Parathyroid adenoma (tissue), 2 donors: ENCODE results near the gene BDKRB1.

Source experiments
- H2AFZ ChIP-seq: fragments of 300-600 bp; sonication (generic); one replicate; pipeline ENCODE4 v1.7.0; 2017; ENCODE audit warnings: antibody characterized with exemption, mild to moderate bottlenecking
- H3K27ac ChIP-seq: fragments of 300-600 bp; sonication (generic); one replicate; pipeline ENCODE4 v1.7.0; 2017
- H3K27me3 ChIP-seq: fragments of 300-600 bp; sonication (generic); one replicate; pipeline ENCODE4 v1.7.0; 2017; ENCODE audit warnings: low read length; ENCODE audit not compliant: control insufficient read depth, insufficient read depth
- H3K36me3 ChIP-seq: fragments of 300-600 bp; sonication (generic); one replicate; pipeline ENCODE4 v1.7.0; 2017; ENCODE audit warnings: low read length; ENCODE audit not compliant: control insufficient read depth, insufficient read depth
- H3K4me1 ChIP-seq: fragments of 300-600 bp; sonication (generic); one replicate; pipeline ENCODE4 v1.7.0; 2017; ENCODE audit warnings: control low read depth
- H3K4me2 ChIP-seq: fragments of 300-600 bp; sonication (generic); one replicate; pipeline ENCODE4 v1.7.0; 2017; ENCODE audit warnings: low read length
- H3K4me3 ChIP-seq: fragments of 300-600 bp; sonication (generic); one replicate; pipeline ENCODE4 v1.7.0; 2017; ENCODE audit warnings: low read depth, low read length
- H3K79me2 ChIP-seq: fragments of 300-600 bp; sonication (generic); one replicate; pipeline ENCODE4 v1.7.0; 2017; ENCODE audit warnings: control low read depth
- H3K9ac ChIP-seq: fragments of 300-600 bp; sonication (generic); one replicate; pipeline ENCODE4 v1.7.0; 2017; ENCODE audit warnings: mild to moderate bottlenecking
- H3K9me3 ChIP-seq: fragments of 300-600 bp; sonication (generic); one replicate; pipeline ENCODE4 v1.7.0; 2017; ENCODE audit warnings: low read length; ENCODE audit not compliant: control insufficient read depth
- TF ChIP-seq, protein P1 (sequence below): fragments of 300-600 bp; sonication (generic); IDR thresholded peaks from one replicate; pipeline ENCODE4 v1.7.0; 2017; ENCODE audit warnings: antibody characterized with exemption, mild to moderate bottlenecking
- donor health status: primary hyperparathyroidism.

BDKRB1 gene

DNA sequence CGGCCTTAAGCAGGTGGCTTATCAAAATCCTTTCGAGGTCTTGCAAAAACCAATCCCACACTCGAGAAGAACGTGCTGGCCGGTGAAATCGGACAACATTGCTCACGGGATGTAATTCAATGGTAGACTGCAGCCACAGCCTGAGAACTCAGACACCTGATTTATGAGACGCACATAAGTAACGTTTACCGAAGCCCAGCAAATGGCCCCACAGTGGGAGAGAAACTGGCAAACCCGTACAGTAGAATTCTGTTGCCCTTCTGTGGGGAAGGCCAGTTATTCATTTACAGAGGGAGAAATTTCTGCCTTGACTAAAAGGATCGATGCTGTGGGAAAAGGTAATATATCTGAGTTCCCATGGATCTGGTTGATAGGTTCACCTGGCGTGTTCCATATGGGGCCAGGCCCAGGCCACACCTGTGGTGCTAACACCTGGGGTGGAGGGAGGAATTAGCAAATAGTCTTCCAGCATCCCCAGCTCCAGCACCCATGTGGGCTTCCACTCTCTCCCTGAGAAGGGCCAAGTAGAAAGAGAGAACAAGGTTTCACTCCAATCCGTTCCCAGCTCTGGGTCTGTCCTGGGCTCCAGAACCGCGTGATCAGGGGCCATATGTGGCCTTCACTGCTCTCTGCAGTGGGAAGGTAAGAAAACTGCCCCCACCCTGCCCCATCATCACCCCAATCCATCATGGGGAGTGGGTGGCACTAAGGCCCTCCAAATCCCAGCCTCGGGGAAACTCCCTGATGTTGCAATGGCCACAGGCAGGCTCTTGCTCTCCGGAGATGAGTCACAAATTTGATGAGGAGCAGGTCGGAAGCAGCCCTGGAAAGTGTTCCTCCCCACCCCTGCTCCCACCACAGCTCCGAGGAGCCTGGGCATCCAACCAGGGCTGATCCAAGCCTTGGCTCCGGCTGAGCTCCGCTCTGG lies 12.7 kb downstream of the BDKRB1 start:
- Histone ChIP-seq H3K4me2 (no peak overlapping the region), H3K36me3 (no peaks in the 10 kb centered on the region), H3K79me2 (no peaks in the 10 kb centered on the region), H3K9ac (no peak overlapping the region), H3K4me1 (no peaks in the 10 kb centered on the region), H2AFZ (no peak overlapping the region), H3K27ac (no peak overlapping the region), H3K27me3 (no peaks in the 10 kb centered on the region), H3K9me3 (no peaks in the 10 kb centered on the region), H3K4me3 (no peak overlapping the region)
- TF ChIP-seq, protein P1, sequence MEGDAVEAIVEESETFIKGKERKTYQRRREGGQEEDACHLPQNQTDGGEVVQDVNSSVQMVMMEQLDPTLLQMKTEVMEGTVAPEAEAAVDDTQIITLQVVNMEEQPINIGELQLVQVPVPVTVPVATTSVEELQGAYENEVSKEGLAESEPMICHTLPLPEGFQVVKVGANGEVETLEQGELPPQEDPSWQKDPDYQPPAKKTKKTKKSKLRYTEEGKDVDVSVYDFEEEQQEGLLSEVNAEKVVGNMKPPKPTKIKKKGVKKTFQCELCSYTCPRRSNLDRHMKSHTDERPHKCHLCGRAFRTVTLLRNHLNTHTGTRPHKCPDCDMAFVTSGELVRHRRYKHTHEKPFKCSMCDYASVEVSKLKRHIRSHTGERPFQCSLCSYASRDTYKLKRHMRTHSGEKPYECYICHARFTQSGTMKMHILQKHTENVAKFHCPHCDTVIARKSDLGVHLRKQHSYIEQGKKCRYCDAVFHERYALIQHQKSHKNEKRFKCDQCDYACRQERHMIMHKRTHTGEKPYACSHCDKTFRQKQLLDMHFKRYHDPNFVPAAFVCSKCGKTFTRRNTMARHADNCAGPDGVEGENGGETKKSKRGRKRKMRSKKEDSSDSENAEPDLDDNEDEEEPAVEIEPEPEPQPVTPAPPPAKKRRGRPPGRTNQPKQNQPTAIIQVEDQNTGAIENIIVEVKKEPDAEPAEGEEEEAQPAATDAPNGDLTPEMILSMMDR: no peak

GRCh38 chr14:96269359-96269710 lies 13.3 kb downstream of the BDKRB1 start:
- Histone ChIP-seq H3K4me1 (no peaks in the 10 kb centered on the region), H3K27ac (no peak overlapping the region)
- TF ChIP-seq, protein P1: no peak

DNA sequence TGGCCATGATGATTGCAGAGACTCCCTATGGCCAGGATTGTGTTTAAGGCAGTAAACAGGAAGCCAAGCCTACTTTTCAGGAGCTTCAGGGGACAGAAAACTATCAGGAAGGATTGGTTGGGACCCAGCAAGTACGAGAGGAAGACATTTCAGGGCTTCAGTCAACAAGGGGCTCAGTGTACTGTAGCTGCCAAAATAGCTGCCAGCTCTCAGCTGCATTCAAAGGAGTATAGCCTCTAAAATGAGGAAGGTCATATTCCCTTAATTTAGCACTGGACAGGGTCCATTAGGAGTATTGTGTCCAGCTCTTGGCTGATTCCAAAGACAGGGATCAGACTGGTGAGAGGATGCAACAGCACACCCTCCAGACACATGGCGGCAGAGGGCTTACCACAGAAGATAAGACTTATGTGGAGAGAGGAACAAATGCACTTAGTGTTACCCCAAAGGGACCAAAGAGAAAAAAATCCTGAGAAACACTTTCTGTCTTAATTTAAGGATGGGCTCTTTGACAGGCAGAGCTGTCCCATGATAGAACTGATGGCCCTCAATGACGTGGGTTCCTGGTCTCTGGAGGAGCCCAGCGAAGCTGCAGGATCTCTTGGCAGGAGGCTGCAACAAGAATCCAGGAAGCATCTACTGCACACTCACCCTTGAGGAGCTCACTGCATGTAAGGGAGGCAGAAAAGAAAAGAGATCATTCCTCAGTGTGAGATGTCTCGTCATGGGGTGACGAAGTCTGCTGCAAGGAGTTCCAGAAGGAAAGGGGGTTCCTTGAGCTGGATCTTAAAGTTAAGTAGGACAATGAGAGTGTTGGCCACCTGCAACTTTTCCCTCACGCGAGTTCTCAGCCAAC lies 14.8 kb downstream of the BDKRB1 start:
- Histone ChIP-seq H3K27ac (no peak overlapping the region), H3K4me1 (no peaks in the 10 kb centered on the region)

More at GRCh38 chr14:96269359-96269710, 13.3 kb downstream of the BDKRB1 start:
- Histone ChIP-seq H3K4me2 (no peak overlapping the region), H3K36me3 (no peaks in the 10 kb centered on the region), H3K4me3 (no peak overlapping the region), H3K79me2 (no peaks in the 10 kb centered on the region), H2AFZ (no peak overlapping the region), H3K9ac (no peak overlapping the region), H3K27me3 (no peaks in the 10 kb centered on the region), H3K9me3 (no peaks in the 10 kb centered on the region)

GRCh38 chr14:96271421-96271762 lies 15.4 kb downstream of the BDKRB1 start:
- Histone ChIP-seq H3K4me2 (no peak overlapping the region), H3K4me1 (no peaks in the 10 kb centered on the region), H3K79me2 (no peaks in the 10 kb centered on the region), H2AFZ (no peak overlapping the region), H3K4me3 (no peak overlapping the region), H3K36me3 (no peaks in the 10 kb centered on the region), H3K27ac (no peak overlapping the region), H3K9me3 (no peaks in the 10 kb centered on the region), H3K9ac (no peak overlapping the region), H3K27me3 (no peaks in the 10 kb centered on the region)
- TF ChIP-seq, protein P1: no peak

More for the DNA sequence above, 14.8 kb downstream of the BDKRB1 start:
- Histone ChIP-seq H3K9me3 (no peaks in the 10 kb centered on the region), H2AFZ (no peak overlapping the region), H3K4me3 (no peak overlapping the region), H3K79me2 (no peaks in the 10 kb centered on the region), H3K4me2 (no peak overlapping the region), H3K9ac (no peak overlapping the region), H3K36me3 (no peaks in the 10 kb centered on the region), H3K27me3 (no peaks in the 10 kb centered on the region)
- TF ChIP-seq, protein P1: no peak
